NOMO-1 (cell line): ENCODE results near the gene RDH5.
"Not testable (repeated sequence)": the region's sequence is repeated elsewhere in the genome, so short reads cannot be mapped to it uniquely, and the experiment has no call there.

Source experiments
- DNase-seq, 2 experiments: peaks; one replicate each; lab custom pipeline; 2025; ENCODE audit not compliant: unreplicated experiment in 2 of 2; lab: John Stamatoyannopoulos, UW

Gene RDH5

GRCh38 chr12:55743406-55744339, 23.5 kb downstream of the RDH5 start:
- DNase-seq, result peak; percentile 53 to 69

- no peak for DNase-seq
Observed at GRCh38 chr12:55744340-55745030, 24.3 kb downstream of the RDH5 start.

GRCh38 chr12:55745361-55746173, 25.4 kb downstream of the RDH5 start:
- no peak for DNase-seq

GRCh38 chr12:55746174-55746912, 26.1 kb downstream of the RDH5 start:
- DNase-seq, result no peak

GRCh38 chr12:55746913-55747231, 26.7 kb downstream of the RDH5 start:
- no peak for DNase-seq

GRCh38 chr12:55748230-55748993, 28.2 kb downstream of the RDH5 start:
- no peak for DNase-seq

GRCh38 chr12:55755246-55755645, 35.1 kb downstream of the RDH5 start:
- no peak for DNase-seq

- no peak for DNase-seq
Observed at GRCh38 chr12:55757701-55758100, 37.5 kb downstream of the RDH5 start.

- DNase-seq, result not testable (repeated sequence)
Observed at GRCh38 chr12:55758575-55758974, 38.4 kb downstream of the RDH5 start.

- DNase-seq, result no peak
Observed at GRCh38 chr12:55760663-55761062, 40.5 kb downstream of the RDH5 start.

- DNase-seq, result no peak
Observed at GRCh38 chr12:55762646-55763045, 42.5 kb downstream of the RDH5 start.

GRCh38 chr12:55765736-55766290, 45.6 kb downstream of the RDH5 start:
- no peak for DNase-seq

GRCh38 chr12:55767156-55767555, 47.0 kb downstream of the RDH5 start:
- DNase-seq, result no peak

GRCh38 chr12:55771736-55772135, 51.5 kb downstream of the RDH5 start:
- DNase-seq, result no peak
